Prostate gland (tissue), 2 donors: ENCODE measurements around the gene EPHA1. TPM values are rescaled to one million over a fixed set of nuclear protein-coding genes. Genes with fewer than 3 reads are reported as not detected.

ENCODE experiments used
- DNase-seq: peaks from one replicate; pipeline ENCODE4 v3.0.0-alpha.2; 2019; ENCODE audit warnings: low spot score
- H3K27ac ChIP-seq, 2 donors: fragments of 200-600 bp; sonication (generic); 2 replicates each; pipeline ENCODE4 v1.5.1; 2017 to 2019
- H3K27me3 ChIP-seq: fragments of 200-600 bp; sonication (generic); replicated peaks from 2 replicates; pipeline ENCODE4 v1.5.1; 2019; ENCODE audit not compliant: insufficient read depth
- H3K36me3 ChIP-seq, 2 donors: fragments of 200-600 bp; sonication (generic); 1 replicate in 1 of 2; 2 replicates in 1 of 2; pipeline versions ENCODE4 v1.5.1 to v1.8.1; 2017 to 2019
- H3K4me1 ChIP-seq: fragments of 200-600 bp; sonication (generic); replicated peaks from 2 replicates; pipeline ENCODE4 v1.5.1; 2019
- H3K4me3 ChIP-seq, 2 donors: fragments of 200-600 bp; sonication (generic); 2 replicates each; pipeline ENCODE4 v1.5.1; 2017 to 2019
- H3K9me3 ChIP-seq: fragments of 200-600 bp; sonication (generic); 2 replicates; pipeline ENCODE4 v1.5.1; 2017
- CTCF ChIP-seq, 4 experiments: fragments of 200-600 bp in 2 of 4; fragments of 450-650 bp in 2 of 4; sonication (generic) in 2 of 4; IDR thresholded peaks; 1 replicate in 3 of 4; 2 replicates in 1 of 4; pipeline ENCODE4 v1.5.1; 2016 to 2019; ENCODE audit warnings: antibody characterized with exemption in 4 of 4, mild to moderate bottlenecking in 2 of 4, moderate library complexity in 2 of 4
- POLR2A ChIP-seq: fragments of 450-650 bp; IDR thresholded peaks from one replicate; pipeline ENCODE4 v1.6.1; 2016; ENCODE audit warnings: antibody characterized with exemption, mild to moderate bottlenecking
- POLR2AphosphoS5 ChIP-seq: sonication (generic); formaldehyde crosslinking; IDR thresholded peaks from one replicate; pipeline ENCODE4 v1.6.1; 2017; ENCODE audit warnings: antibody characterized with exemption
- WGBS: methylation state at CpG from one replicate; pipeline ENCODE4 v1.1.5; 2018; 5-methylcytosine and 5-hydroxymethylcytosine counted together
- intact Hi-C: fragments of 100-400 bp; cut with DNase I; formaldehyde crosslinking; loops from one replicate; pipeline ENCODE4 v1.14.2; 2022
- total RNA-seq, 2 donors: library from RNA; depleted of rRNA; stranded (reverse); fragments of >200 nt; gene quantifications; one replicate each; pipeline ENCODE4 v1.1.0, GENCODE V29; 2016

The EPHA1 gene
- total RNA-seq, 2 donors from 2014 or later = 10.5 to 15.7 TPM

- H3K4me1 ChIP-seq = no peaks in the 10 kb centered on the region
- H3K4me3 ChIP-seq = no peak overlapping the region
- no peak for DNase-seq
- WGBS = 93% methylated on average over 9 of the region's 9 CpGs
- H3K9me3 ChIP-seq = no peaks in the 10 kb centered on the region
- no peak overlapping the region for H3K27ac ChIP-seq
- intact Hi-C loops = no loop called here
- no peaks in the 10 kb centered on the region for H3K27me3 ChIP-seq
- TF ChIP-seq POLR2AphosphoS5 (no peak), CTCF (IDR thresholded peaks at IDR 0.05) (no peak), POLR2A (no peak)
- no peaks in the 10 kb centered on the region for H3K36me3 ChIP-seq
These were observed 57.1 kb downstream of the EPHA1 start for GRCh38 chr7:143351574-143351973.

GRCh38 chr7:143351060-143351459, 57.6 kb downstream of the EPHA1 start:
- Histone ChIP-seq H3K4me3 (no peak overlapping the region), H3K36me3 (no peaks in the 10 kb centered on the region), H3K9me3 (no peaks in the 10 kb centered on the region), H3K27me3 (no peaks in the 10 kb centered on the region), H3K27ac (no peak overlapping the region), H3K4me1 (no peaks in the 10 kb centered on the region)
- 55% methylated on average over 5 of the region's 5 CpGs for WGBS
- TF ChIP-seq POLR2A (no peak), POLR2AphosphoS5 (no peak), CTCF (IDR thresholded peaks at IDR 0.05) (no peak)
- no peak for DNase-seq
- intact Hi-C loops = no loop called here

- no peaks in the 10 kb centered on the region for H3K27me3 ChIP-seq
- no peaks in the 10 kb centered on the region for H3K36me3 ChIP-seq
- 58% methylated on average over 5 of the region's 5 CpGs for WGBS
- no peak for DNase-seq
- H3K4me1 ChIP-seq = no peaks in the 10 kb centered on the region
- intact Hi-C loops = no loop called here
- no peak overlapping the region for H3K4me3 ChIP-seq
- no peak overlapping the region for H3K27ac ChIP-seq
- TF ChIP-seq POLR2AphosphoS5 (no peak), POLR2A (no peak), CTCF (IDR thresholded peaks at IDR 0.05) (no peak)
- no peaks in the 10 kb centered on the region for H3K9me3 ChIP-seq
These were observed 60.7 kb downstream of the EPHA1 start for GRCh38 chr7:143347950-143348349.

- intact Hi-C loops = no loop called here
These were observed 62.6 kb downstream of the EPHA1 start for GRCh38 chr7:143346018-143346417.

More at GRCh38 chr7:143346018-143346417, 62.6 kb downstream of the EPHA1 start:
- Histone ChIP-seq H3K4me3 (no peak overlapping the region), H3K36me3 (no peaks in the 10 kb centered on the region), H3K27ac (no peak overlapping the region), H3K9me3 (no peaks in the 10 kb centered on the region), H3K27me3 (no peaks in the 10 kb centered on the region), H3K4me1 (no peaks in the 10 kb centered on the region)
- DNase-seq = no peak
- no peak for TF ChIP-seq POLR2A
- TF ChIP-seq CTCF (IDR thresholded peaks at IDR 0.05) = no peak
- no peak for TF ChIP-seq POLR2AphosphoS5
- 81% methylated on average over 4 of the region's 4 CpGs for WGBS
